ES-I3 (cell line): Measurements from ENCODE around the gene ADORA1.

Experiments
- H3K36me3 ChIP-seq: 2 replicates; pipeline ENCODE4 v1.6.1; 2013; ENCODE audit warnings: mild to moderate bottlenecking, low read length, control low read depth, moderate library complexity; ENCODE audit not compliant: insufficient read depth
- H3K4me1 ChIP-seq: 2 replicates; pipeline ENCODE4 v1.6.1; 2013; ENCODE audit warnings: mild to moderate bottlenecking, control low read depth, low read length; ENCODE audit not compliant: insufficient read depth
- H3K9ac ChIP-seq: 2 replicates; pipeline ENCODE4 v1.6.1; 2013; ENCODE audit warnings: low read depth, mild to moderate bottlenecking, low read length, moderate library complexity
- H3K9me3 ChIP-seq: 2 replicates; pipeline ENCODE4 v1.6.1; 2013; ENCODE audit warnings: mild to moderate bottlenecking, low read length, moderate library complexity; ENCODE audit not compliant: control insufficient read depth, insufficient read depth

Gene ADORA1

DNA sequence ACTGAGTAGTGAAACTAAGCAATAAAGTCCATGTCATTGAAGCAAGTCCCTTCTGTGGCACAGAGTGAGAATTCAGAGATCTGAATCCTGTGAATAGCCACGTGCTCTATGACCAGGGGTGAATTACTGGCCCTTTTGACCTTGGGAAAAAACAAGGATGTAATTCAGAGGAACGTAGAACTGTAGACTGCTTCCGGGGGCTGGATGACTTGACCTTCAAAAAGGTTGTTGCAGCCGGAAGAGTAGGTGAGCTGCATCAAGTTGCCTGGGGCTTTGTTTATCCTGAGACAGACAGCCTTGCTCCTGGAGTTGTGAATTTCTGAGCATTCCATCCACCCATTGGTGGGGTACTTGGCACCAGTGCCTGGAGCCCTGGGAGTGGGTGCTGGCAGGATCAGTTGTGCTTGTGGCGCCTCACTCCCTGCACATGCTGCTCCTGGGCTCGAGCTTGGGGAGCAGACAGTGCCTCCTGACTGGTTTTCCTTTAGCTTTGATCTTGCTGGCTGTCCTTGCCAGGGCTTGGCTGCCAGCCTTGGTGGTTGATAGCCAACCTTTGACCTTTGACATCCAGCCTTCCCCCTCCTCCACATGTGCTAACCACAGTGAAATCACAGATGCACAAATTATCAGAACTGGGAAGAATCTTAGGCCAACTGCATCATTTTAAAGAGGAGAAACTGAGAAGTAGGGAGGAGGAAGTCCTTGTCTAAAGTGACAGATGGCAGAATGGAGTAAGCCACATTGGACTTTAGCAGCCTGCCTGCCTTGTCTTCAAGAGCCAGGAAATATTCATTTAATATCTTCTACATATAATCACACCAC lies 25.5 kb upstream of the ADORA1 start:
- H3K4me1 ChIP-seq = no peaks in the 10 kb centered on the region
- no peaks in the 10 kb centered on the region for H3K36me3 ChIP-seq
- no peak overlapping the region for H3K9ac ChIP-seq
- peaks cover 4% of the 10 kb centered on the region; the same call in 1 of the 2 replicates for H3K9me3 ChIP-seq

DNA sequence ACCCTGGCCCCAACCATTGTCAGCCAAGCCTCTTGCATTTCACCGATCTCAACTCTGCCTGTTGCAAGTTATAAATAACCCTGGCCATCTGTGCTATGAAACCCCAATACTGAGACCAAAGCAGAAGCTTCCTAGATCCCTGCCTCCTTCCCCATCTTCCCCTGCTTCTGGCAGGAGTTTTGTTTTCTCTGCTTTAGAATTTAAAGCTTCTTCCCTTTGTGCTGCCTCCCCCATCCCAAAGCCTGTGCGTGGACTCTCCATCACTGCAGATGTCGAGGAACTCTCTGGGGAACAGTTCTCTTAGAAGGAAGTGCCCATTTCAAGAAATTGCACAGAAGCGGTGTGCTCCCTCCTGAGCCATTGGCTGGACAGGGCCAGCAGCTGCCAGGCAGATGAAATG lies 24.3 kb upstream of the ADORA1 start:
- no peaks in the 10 kb centered on the region for H3K36me3 ChIP-seq
- peaks cover 4% of the 10 kb centered on the region; the same call in 1 of the 2 replicates for H3K9me3 ChIP-seq
- H3K4me1 ChIP-seq = no peaks in the 10 kb centered on the region
- no peak overlapping the region for H3K9ac ChIP-seq

DNA sequence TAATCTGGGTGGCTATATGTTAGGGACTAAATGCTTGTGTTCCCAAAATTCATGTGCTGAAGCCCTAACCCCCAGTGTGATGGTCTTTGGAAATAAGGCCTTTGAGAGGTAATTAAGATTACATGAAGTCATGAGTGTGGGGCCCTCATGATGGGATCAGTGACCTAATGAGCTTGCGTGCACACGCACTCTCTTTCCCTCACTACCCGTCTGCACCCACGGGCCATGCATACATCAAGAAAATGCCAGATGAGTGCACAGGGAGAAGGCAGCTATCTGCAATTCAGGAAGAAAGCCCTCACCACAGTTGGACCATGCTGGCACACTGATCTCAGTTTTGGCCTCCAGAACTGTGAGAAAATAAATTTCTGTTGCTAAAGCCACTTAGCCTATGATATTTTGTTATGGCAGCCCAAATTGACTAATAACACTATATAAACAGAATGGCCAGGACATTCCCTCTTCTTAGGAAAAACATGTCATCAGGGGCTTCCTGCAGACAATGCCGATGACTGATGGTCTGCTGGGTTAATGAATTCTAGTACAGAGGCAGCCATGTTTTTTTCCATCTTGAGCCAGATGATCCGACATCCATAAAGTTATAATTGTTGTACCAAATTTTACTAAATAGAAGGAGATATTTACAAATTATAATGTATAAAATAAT lies 23.6 kb upstream of the ADORA1 start:
- Histone ChIP-seq H3K4me1 (no peaks in the 10 kb centered on the region), H3K9ac (no peak overlapping the region), H3K9me3 (peaks cover 4% of the 10 kb centered on the region; the same call in 1 of the 2 replicates), H3K36me3 (no peaks in the 10 kb centered on the region)

DNA sequence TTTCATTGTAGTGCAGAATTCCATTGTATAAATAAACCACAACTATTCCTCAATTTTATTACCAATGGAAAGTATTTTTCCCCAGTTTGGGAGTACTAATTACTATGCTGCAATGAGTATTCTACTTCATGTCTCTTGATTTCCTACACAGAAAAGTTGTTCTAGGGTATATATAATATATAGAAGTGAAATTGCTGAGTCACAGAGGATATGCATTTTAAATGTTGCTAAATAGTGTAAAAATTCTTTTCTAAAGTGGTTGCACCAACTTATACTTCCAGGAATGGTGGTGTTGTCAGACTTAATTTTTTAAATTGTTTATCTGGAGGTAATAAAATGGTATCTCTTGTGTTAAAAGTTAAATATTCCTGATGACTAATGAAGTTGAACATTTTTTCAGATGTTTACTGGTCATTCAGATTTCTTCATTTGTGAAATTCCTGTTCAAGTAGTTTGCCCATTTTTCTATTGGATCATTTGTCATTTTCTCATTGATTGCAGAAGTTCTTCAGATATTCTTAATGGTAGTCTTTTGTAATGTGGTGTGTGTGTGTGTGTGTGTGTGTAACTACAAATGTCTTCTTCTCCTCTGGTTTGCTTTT lies 22.6 kb upstream of the ADORA1 start:
- Histone ChIP-seq H3K9ac (no peak overlapping the region), H3K4me1 (no peaks in the 10 kb centered on the region), H3K36me3 (no peaks in the 10 kb centered on the region), H3K9me3 (peaks cover 4% of the 10 kb centered on the region; the same call in 1 of the 2 replicates)

DNA sequence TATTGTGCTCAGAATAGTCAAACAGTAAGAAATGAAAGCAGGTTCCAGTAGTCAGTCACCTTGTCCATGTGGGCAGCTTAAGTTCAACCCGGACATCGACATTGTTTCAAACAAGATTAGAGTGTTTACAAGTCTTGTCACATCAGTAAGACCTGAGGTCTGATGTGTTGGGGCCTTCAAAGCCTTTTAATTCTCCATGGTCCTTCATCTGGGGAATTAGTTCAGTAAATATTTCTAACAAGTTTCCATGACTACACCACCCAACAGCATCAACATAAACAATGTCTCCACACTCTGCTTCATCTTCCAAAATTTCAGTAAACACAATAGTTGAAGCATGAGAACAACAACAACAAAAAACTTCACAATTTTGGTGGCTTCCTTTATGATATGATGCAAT lies 15.1 kb upstream of the ADORA1 start:
- Histone ChIP-seq H3K4me1 (no peaks in the 10 kb centered on the region), H3K9me3 (no peaks in the 10 kb centered on the region), H3K36me3 (no peaks in the 10 kb centered on the region)

DNA sequence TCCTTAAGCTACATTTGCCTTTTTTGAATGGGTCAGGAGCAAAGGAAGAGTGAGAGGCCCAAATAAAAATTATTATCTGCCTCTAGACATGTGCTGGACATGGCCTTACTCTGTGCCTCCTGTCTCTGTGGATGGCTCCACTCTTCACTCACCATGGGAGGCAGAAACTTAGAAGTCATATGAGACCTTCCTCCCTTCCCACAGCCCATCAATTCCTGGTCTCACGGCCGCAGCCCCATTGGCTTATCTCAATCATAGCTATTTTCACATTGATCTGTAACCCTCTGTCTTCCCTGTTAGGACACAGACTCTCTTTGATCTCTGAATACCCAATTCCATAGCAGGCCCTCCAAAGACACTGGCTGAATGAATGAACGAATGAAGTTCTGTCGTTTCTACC lies 14.2 kb upstream of the ADORA1 start:
- Histone ChIP-seq H3K9me3 (no peaks in the 10 kb centered on the region), H3K4me1 (no peaks in the 10 kb centered on the region), H3K9ac (no peak overlapping the region), H3K36me3 (no peaks in the 10 kb centered on the region)

More for the DNA sequence above, 15.1 kb upstream of the ADORA1 start:
- no peak overlapping the region for H3K9ac ChIP-seq

DNA sequence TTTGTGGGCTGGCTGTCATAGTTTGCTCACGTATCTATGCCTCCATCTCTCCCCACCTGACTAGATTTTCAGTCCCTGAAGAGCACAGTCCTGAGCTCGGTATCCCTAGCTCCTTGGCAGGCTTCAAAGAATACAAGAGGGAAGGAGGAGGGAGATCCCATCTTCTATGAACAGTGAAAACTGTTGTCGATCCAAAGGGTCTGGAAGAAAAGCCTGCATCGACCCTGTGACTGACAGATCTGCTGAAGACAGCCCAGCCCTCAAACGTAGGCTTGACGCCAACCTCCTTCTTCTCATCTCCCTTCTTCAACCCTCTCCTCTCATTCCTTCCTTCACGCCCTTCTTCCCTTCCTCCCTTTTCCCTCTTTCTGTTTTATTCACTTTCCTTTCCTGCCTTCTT lies 13.3 kb upstream of the ADORA1 start:
- Histone ChIP-seq H3K9ac (no peak overlapping the region), H3K36me3 (no peaks in the 10 kb centered on the region), H3K9me3 (no peaks in the 10 kb centered on the region), H3K4me1 (no peaks in the 10 kb centered on the region)

DNA sequence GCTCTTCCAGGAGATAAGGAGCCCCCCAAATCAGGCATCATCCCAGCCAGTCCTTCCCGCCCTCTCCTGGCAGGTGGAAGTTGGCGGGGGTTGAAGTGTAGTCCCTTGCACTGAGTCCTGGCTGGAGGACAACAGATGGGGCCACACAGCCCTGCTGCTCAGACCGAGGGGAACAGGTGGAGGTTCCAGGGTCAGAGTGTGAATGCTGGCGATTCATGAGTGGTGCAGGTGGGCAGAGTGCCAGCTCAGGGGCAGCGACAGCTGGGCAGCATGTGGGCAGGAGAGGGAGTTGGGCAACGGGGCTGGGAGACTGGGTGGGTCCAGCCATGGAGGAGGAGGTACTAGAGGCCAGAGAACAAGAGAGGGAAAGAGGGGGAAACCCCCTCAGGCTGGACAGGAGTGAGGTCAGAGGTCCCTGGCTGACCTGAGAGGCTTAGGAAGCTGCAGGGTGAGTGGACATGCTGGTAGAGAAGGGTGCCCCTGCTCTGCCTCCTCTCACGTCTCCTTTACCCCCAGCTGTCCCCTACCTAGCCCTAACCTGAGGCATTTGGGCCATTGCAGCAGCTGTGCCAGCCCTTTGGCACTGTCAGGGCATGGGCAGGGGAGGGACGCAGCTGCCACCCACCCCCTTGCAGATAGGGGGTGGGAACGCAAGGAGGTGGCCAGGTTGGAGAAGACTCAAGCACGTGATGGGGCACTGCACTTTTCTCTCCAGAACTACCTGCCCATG lies 11.3 kb upstream of the ADORA1 start:
- H3K36me3 ChIP-seq = no peaks in the 10 kb centered on the region
- no peak overlapping the region for H3K9ac ChIP-seq
- no peaks in the 10 kb centered on the region for H3K9me3 ChIP-seq
- H3K4me1 ChIP-seq = no peaks in the 10 kb centered on the region

DNA sequence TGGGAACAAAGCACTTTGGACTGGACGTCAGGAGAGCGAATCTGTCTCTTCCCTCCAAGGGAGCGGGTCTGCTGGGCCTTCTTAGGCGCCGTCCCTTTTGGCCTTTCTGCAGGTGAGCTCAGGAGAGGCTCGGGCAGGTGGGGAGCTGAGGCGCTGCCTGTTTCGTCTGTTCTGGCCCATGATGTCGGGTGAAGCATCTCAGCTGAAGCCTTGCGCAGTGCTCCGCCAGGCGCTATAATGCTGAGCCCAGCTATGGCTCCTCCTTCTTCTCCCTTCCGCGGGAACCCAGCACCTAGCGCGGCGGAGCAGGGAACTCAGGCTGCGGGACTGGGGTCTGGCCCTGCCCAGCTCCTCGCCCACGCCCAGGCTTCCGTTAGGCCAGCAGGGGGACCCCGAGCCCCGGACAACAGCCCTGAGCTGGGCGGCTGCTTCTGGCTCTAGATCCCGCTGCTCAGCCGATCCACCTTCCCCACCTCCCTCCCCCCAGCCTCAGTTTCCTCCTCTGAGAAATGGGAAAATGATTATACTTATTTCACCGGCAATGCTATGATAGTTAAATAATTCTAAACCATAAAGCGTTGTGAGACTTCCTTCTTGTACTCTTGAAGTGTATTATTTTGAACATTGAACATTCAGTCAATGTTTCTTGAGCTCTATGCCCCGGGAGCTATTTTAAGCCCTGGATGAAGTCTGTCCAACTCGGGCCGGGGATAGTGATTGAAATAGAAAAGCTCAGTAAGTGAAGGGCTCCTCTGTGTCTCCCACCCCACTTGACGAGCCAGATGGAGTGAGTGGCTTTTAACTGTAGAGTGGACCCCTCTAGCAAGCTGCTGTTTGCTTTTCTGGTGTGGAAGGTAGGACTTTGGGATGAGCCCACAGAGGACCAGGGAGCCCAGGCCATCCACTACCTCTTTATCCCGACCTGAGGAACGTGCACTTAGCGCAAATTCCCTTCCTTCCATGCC lies 9.6 kb upstream of the ADORA1 start:
- Histone ChIP-seq H3K9ac (peak overlapping the region; percentile 31; the same call in 1 of the 2 replicates), H3K36me3 (no peaks in the 10 kb centered on the region), H3K9me3 (no peaks in the 10 kb centered on the region), H3K4me1 (no peaks in the 10 kb centered on the region)

DNA sequence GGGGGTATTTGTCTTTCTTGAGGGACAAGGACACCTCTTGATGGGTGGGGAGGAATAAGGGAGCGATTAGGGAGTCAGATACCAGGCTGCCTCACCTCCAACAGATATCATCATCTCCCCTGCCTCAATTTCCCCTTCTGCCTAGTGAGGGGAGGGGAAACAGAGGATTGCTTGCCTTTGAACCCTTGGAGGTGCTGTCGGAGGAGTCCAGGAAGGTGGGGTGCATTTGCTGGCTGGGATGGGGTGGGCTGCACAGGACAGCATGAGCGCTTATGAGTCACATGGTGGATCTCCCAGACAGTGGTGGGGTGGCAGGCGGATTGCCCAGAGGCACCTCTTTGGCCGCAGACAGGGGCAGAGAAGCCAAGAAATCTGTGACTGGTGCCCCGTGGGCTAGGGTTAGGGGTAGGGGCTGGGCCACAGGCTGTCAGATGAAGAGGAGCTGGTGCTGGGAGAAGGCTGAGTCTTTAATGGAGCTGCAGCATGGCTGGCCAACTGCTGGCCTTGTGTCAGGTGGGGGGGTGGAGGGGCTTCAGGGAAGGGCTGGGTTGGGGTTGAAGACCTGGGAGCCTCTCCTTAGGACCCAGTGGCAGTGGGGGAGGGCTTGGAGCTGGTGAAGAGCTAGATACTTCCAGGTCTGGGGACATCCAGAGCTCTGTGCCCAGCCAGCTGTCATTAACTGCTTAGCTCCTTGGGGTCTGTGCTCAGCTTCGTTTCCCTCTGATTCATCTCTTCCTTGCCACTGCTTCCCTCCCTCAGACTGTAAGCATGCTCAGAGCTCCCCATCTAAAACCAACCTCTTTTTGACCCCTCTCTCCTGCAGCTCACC lies 7.0 kb upstream of the ADORA1 start:
- Histone ChIP-seq H3K4me1 (0 out of 2 replicates have a peak, but pooled peaks cover 1% of the 10 kb centered on the region), H3K9ac (no peak overlapping the region), H3K9me3 (no peaks in the 10 kb centered on the region), H3K36me3 (no peaks in the 10 kb centered on the region)

DNA sequence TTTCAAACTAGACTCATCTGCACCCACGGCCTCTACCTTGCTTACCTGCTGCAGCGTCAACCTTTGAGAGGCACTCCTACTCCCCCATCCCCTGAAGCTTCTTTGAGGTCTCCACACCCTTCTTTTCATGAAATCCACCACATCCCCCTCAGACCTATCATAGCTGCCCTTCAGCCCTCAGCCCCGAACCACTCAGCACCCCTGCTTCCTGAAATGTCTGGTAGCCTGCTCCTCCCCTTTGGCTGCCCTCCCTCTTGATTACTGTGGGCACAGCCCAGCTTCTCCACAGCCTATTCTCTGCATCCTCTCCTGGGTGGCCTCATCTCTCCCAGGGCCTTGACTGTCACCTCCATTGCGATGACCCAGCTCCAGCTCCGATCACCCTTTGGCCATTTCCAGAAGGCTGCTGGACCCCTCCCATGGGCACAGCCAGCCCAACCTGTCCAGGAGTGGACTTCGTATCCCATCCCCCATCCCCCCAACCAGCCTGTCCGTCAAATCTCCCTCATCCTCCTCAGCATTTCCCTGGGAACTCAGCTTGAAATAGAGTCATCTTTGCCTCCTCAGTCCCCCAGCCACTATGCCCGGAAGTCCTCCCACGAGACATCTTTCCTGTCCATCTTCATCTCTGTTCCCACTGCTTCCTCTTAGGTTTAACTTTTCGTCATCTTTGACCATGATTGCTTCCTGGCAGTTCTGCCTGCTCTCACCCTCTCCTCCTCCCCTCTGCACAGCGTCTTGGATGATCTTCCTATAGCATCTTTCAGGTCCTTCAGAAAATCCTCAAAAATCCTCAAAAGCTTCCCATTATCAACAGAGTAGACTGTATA lies 6.1 kb upstream of the ADORA1 start:
- H3K9me3 ChIP-seq = no peaks in the 10 kb centered on the region
- no peak overlapping the region for H3K9ac ChIP-seq
- H3K4me1 ChIP-seq = peaks cover 9% of the 10 kb centered on the region
- no peaks in the 10 kb centered on the region for H3K36me3 ChIP-seq

DNA sequence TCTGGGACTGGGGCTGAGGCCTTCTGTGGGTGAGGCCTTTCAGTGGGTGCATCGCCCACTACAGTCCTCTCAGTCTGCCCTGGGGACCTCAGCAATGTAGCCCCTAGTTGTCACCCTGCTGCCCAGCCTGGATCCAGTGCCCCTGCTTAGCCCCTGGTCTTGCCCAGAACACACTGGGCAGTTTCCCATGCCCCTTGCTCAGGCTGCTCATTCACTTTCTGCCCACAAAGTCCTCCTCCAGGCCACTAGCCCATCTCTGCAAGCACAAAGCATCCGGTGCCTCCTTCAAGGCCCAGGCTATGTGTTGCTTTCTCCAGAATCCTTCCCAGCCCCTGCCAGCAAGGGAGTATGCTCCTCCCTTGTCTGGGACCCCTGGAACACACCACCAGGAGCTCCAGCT lies 5.4 kb upstream of the ADORA1 start:
- Histone ChIP-seq H3K9me3 (no peaks in the 10 kb centered on the region), H3K36me3 (no peaks in the 10 kb centered on the region), H3K4me1 (peaks cover 13% of the 10 kb centered on the region), H3K9ac (no peak overlapping the region)
